ENCODE data around the gene HMGCR.

HMGCR gene

DNA sequence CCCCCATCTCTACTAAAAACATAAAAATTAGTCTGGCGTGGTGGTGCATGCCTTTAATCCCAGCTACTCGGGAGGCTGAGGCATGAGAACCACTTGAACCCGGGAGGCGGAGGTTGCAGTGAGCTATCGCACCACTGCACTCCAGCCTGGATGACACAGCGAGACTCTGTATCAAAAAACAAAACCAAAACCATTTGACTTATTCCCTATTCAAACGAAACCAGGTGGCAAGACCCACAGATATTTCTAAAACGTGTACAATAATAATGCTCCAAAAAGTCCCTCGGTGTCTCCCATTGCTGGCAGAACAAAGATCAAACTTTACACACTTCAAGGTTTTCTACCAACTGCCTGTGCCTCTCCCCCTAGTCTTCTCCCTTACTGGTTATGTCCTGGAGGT lies 29.8 kb downstream of the HMGCR start:
- CTCF ChIA-PET = interaction anchor here (0.6 kb wide), 1 partner anchor 10 kb away, joined by 3 read pairs; no protein-coding TSS in a partner anchor
- H3K4me1 ChIP-seq (ENCODE audit: control insufficient read depth, insufficient read depth, low read length) = no peaks in the 10 kb centered on the region
- POLR2A ChIA-PET = interaction anchor here (0.6 kb wide), 1 partner anchor 27 kb away, joined by 4 read pairs; no protein-coding TSS in a partner anchor
- H3K9me3 ChIP-seq (ENCODE audit: control insufficient read depth, insufficient read depth, low read depth, low read length) = no peaks in the 10 kb centered on the region
- H3K36me3 ChIP-seq (ENCODE audit: control insufficient read depth in 2 of 2, insufficient read depth in 1 of 2, low read length in 2 of 2) = peaks cover 0 to 14% of the 10 kb centered on the region in 2 experiments; a peak in 2 of 3 replicates
- TF ChIP-seq ZFHX2 (tag by site-specific recombination; conservative IDR thresholded peaks at IDR 0.05) (no peak), ZNF140 (tag by site-specific recombination; IDR thresholded peaks at IDR 0.05) (no peak), ZNF239 (tag by site-specific recombination; IDR thresholded peaks at IDR 0.05) (no peak), GLIS1 (tag by site-specific recombination; IDR thresholded peaks at IDR 0.05) (no peak), PRDM1 (tag by site-specific recombination; IDR thresholded peaks at IDR 0.05) (no peak), MYNN (tag by site-specific recombination; IDR thresholded peaks at IDR 0.05; ENCODE audit: borderline replicate concordance) (no peak), ZNF610 (tag by site-specific recombination; IDR thresholded peaks at IDR 0.05; ENCODE audit: borderline replicate concordance) (no peak), ZNF558 (tag by site-specific recombination; IDR thresholded peaks at IDR 0.05) (no peak)
- TF ChIP-seq, protein P1, sequence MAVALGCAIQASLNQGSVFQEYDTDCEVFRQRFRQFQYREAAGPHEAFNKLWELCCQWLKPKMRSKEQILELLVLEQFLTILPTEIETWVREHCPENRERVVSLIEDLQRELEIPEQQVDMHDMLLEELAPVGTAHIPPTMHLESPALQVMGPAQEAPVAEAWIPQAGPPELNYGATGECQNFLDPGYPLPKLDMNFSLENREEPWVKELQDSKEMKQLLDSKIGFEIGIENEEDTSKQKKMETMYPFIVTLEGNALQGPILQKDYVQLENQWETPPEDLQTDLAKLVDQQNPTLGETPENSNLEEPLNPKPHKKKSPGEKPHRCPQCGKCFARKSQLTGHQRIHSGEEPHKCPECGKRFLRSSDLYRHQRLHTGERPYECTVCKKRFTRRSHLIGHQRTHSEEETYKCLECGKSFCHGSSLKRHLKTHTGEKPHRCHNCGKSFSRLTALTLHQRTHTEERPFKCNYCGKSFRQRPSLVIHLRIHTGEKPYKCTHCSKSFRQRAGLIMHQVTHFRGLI (tag by site-specific recombination; IDR thresholded peaks at IDR 0.05) = no peak
- TF ChIP-seq, protein P2, sequence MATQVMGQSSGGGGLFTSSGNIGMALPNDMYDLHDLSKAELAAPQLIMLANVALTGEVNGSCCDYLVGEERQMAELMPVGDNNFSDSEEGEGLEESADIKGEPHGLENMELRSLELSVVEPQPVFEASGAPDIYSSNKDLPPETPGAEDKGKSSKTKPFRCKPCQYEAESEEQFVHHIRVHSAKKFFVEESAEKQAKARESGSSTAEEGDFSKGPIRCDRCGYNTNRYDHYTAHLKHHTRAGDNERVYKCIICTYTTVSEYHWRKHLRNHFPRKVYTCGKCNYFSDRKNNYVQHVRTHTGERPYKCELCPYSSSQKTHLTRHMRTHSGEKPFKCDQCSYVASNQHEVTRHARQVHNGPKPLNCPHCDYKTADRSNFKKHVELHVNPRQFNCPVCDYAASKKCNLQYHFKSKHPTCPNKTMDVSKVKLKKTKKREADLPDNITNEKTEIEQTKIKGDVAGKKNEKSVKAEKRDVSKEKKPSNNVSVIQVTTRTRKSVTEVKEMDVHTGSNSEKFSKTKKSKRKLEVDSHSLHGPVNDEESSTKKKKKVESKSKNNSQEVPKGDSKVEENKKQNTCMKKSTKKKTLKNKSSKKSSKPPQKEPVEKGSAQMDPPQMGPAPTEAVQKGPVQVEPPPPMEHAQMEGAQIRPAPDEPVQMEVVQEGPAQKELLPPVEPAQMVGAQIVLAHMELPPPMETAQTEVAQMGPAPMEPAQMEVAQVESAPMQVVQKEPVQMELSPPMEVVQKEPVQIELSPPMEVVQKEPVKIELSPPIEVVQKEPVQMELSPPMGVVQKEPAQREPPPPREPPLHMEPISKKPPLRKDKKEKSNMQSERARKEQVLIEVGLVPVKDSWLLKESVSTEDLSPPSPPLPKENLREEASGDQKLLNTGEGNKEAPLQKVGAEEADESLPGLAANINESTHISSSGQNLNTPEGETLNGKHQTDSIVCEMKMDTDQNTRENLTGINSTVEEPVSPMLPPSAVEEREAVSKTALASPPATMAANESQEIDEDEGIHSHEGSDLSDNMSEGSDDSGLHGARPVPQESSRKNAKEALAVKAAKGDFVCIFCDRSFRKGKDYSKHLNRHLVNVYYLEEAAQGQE (tag by site-specific recombination; IDR thresholded peaks at IDR 0.05) = no peak
- TF ChIP-seq, protein P3, sequence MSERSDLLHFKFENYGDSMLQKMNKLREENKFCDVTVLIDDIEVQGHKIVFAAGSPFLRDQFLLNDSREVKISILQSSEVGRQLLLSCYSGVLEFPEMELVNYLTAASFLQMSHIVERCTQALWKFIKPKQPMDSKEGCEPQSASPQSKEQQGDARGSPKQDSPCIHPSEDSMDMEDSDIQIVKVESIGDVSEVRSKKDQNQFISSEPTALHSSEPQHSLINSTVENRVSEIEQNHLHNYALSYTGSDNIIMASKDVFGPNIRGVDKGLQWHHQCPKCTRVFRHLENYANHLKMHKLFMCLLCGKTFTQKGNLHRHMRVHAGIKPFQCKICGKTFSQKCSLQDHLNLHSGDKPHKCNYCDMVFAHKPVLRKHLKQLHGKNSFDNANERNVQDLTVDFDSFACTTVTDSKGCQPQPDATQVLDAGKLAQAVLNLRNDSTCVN (tag by site-specific recombination; optimal IDR thresholded peaks at IDR 0.05) = no peak
- TF ChIP-seq, protein P4, sequence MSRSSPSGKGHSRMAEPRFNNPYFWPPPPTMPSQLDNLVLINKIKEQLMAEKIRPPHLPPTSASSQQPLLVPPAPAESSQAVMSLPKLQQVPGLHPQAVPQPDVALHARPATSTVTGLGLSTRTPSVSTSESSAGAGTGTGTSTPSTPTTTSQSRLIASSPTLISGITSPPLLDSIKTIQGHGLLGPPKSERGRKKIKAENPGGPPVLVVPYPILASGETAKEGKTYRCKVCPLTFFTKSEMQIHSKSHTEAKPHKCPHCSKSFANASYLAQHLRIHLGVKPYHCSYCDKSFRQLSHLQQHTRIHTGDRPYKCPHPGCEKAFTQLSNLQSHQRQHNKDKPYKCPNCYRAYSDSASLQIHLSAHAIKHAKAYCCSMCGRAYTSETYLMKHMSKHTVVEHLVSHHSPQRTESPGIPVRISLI (tag by site-specific recombination; IDR thresholded peaks at IDR 0.05) = no peak
- H3K4me3 ChIP-seq (ENCODE audit: low read depth, low read length) = no peak overlapping the region
- no peak overlapping the region for H3K27ac ChIP-seq (ENCODE audit: extremely low read depth, low read depth, low read length)

DNA sequence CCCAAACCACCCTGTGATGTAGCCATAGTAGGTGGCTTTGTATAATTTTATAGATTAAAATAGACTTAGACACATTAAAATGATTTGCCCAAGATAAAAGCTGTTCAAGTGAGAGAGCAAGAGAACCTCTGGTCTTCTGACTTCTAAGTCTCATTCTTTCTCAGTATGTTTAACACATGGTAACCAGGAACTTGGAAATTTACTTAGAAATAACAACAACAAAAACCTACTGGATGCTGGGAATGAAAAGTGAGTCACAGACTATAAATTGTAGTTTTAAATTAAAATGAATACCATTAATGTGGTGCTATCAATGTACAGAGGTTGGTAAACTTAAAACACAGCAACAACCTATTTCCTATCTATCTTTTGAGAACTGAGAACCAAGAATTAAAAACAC lies 30.4 kb downstream of the HMGCR start:
- ChIA-PET CTCF (no interaction called here), POLR2A (no interaction called here)
- no peaks in the 10 kb centered on the region for H3K9me3 ChIP-seq (ENCODE audit: control insufficient read depth, insufficient read depth, low read depth, low read length)
- no peak for TF ChIP-seq ZNF548 (tag by site-specific recombination; IDR thresholded peaks at IDR 0.05)
- TF ChIP-seq, protein P5, sequence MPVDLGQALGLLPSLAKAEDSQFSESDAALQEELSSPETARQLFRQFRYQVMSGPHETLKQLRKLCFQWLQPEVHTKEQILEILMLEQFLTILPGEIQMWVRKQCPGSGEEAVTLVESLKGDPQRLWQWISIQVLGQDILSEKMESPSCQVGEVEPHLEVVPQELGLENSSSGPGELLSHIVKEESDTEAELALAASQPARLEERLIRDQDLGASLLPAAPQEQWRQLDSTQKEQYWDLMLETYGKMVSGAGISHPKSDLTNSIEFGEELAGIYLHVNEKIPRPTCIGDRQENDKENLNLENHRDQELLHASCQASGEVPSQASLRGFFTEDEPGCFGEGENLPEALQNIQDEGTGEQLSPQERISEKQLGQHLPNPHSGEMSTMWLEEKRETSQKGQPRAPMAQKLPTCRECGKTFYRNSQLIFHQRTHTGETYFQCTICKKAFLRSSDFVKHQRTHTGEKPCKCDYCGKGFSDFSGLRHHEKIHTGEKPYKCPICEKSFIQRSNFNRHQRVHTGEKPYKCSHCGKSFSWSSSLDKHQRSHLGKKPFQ (tag by site-specific recombination; IDR thresholded peaks at IDR 0.05) = no peak
- TF ChIP-seq SALL2 (tag by site-specific recombination; IDR thresholded peaks at IDR 0.05; ENCODE audit: borderline replicate concordance) = no peak
- TF ChIP-seq ZNF830 (tag by site-specific recombination; IDR thresholded peaks at IDR 0.05; ENCODE audit: low read depth) = no peak
- TF ChIP-seq, protein P1 (tag by site-specific recombination; IDR thresholded peaks at IDR 0.05) = no peak
- TF ChIP-seq ZNF16 (tag by site-specific recombination; IDR thresholded peaks at IDR 0.05; ENCODE audit: low read depth) = no peak
- no peak for TF ChIP-seq ZNF121 (tag by site-specific recombination; IDR thresholded peaks at IDR 0.05)
- TF ChIP-seq, protein P6, sequence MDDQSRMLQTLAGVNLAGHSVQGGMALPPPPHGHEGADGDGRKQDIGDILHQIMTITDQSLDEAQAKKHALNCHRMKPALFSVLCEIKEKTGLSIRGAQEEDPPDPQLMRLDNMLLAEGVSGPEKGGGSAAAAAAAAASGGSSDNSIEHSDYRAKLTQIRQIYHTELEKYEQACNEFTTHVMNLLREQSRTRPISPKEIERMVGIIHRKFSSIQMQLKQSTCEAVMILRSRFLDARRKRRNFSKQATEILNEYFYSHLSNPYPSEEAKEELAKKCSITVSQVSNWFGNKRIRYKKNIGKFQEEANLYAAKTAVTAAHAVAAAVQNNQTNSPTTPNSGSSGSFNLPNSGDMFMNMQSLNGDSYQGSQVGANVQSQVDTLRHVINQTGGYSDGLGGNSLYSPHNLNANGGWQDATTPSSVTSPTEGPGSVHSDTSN (CRISPR knock-in tag; IDR thresholded peaks at IDR 0.05) = no peak
- H3K36me3 ChIP-seq (ENCODE audit: control insufficient read depth in 2 of 2, insufficient read depth in 1 of 2, low read length in 2 of 2) = peaks cover 0 to 8% of the 10 kb centered on the region in 2 experiments; a peak in 2 of 3 replicates
- no peak overlapping the region for H3K4me3 ChIP-seq (ENCODE audit: low read depth, low read length)
- no peaks in the 10 kb centered on the region for H3K4me1 ChIP-seq (ENCODE audit: control insufficient read depth, insufficient read depth, low read length)
- H3K27ac ChIP-seq (ENCODE audit: extremely low read depth, low read depth, low read length) = no peak overlapping the region

Measured in HEK293 (cell line).